Testis (tissue), 2 donors: Measurements from ENCODE around the gene LIME1.

ENCODE experiments used
- POLR2A ChIP-seq: fragments of 450-650 bp; IDR thresholded peaks from one replicate; pipeline ENCODE4 v1.6.1; 2017; ENCODE audit warnings: antibody characterized with exemption, mild to moderate bottlenecking, moderate library complexity
- TF ChIP-seq, protein P1 (sequence below), 3 experiments: fragments of 450-650 bp in 2 of 3; fragments of 200-600 bp in 1 of 3; sonication (generic) in 1 of 3; IDR thresholded peaks; one replicate each; pipeline ENCODE4 v1.5.1; 2016 to 2019; ENCODE audit warnings: antibody characterized with exemption in 3 of 3, mild to moderate bottlenecking in 2 of 3, moderate library complexity in 1 of 3

DNA sequence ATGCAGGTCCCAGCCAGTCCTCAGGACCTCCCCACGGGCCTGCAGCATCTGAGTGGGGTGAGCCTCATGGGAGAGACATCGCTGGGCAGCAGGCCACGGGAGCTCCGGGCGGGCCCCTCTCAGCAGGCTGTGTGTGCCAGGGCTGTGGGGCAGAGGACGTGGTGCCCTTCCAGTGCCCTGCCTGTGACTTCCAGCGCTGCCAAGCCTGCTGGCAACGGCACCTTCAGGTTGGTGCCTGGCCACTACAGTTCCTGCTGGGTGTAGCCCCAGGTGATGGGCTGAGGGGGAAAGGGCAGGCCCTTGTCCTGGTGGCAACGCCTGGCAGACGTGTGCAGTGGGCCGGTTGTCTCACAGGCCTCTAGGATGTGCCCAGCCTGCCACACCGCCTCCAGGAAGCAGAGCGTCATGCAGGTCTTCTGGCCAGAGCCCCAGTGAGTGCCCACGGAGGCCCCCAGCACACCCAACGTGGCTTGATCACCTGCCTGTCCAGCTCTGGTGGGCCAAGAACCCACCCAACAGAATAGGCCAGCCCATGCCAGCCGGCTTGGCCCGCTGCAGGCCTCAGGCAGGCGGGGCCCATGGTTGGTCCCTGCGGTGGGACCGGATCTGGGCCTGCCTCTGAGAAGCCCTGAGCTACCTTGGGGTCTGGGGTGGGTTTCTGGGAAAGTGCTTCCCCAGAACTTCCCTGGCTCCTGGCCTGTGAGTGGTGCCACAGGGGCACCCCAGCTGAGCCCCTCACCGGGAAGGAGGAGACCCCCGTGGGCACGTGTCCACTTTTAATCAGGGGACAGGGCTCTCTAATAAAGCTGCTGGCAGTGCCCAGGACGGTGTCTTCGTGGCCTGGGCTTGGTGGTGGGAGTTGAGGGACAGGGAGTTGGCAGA lies 40.8 kb upstream of the LIME1 start:
- TF ChIP-seq POLR2A = no peak
- TF ChIP-seq, protein P1, sequence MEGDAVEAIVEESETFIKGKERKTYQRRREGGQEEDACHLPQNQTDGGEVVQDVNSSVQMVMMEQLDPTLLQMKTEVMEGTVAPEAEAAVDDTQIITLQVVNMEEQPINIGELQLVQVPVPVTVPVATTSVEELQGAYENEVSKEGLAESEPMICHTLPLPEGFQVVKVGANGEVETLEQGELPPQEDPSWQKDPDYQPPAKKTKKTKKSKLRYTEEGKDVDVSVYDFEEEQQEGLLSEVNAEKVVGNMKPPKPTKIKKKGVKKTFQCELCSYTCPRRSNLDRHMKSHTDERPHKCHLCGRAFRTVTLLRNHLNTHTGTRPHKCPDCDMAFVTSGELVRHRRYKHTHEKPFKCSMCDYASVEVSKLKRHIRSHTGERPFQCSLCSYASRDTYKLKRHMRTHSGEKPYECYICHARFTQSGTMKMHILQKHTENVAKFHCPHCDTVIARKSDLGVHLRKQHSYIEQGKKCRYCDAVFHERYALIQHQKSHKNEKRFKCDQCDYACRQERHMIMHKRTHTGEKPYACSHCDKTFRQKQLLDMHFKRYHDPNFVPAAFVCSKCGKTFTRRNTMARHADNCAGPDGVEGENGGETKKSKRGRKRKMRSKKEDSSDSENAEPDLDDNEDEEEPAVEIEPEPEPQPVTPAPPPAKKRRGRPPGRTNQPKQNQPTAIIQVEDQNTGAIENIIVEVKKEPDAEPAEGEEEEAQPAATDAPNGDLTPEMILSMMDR (IDR thresholded peaks at IDR 0.05) = no peak
